Bronchial epithelial cell (primary cell): ENCODE results near the gene CIROP. TPM values are rescaled to one million over a fixed set of nuclear protein-coding genes. Genes with fewer than 3 reads are reported as not detected.
A peak's percentile ranks its signal among the peaks of the same experiment; 100 is the strongest.

ENCODE experiments used
- DNase-seq: peaks from one replicate; pipeline ENCODE4 v3.0.0-alpha.2; 2010; ENCODE audit warnings: low read depth
- FAIRE-seq: peaks from 2 replicates; lab custom pipeline; 2011; peaks lifted over from hg19 to GRCh38; lab: Jason Lieb, UNC
- H3K27me3 ChIP-seq: 2 replicates; pipeline ENCODE4 v1.5.1; 2011; ENCODE audit warnings: low read length; ENCODE audit not compliant: control insufficient read depth, insufficient read depth
- H3K36me3 ChIP-seq: 2 replicates; pipeline ENCODE4 v1.5.1; 2011; ENCODE audit warnings: low read length; ENCODE audit not compliant: control insufficient read depth, insufficient read depth
- H3K4me3 ChIP-seq: 2 replicates; pipeline ENCODE4 v1.5.1; 2011; ENCODE audit warnings: mild to moderate bottlenecking, low read depth, low read length, control low read depth
- CTCF ChIP-seq: IDR thresholded peaks from 2 replicates; pipeline ENCODE4 v1.5.1; 2011; ENCODE audit warnings: mild to moderate bottlenecking, moderate library complexity, low read length, control low read depth, inconsistent platforms; ENCODE audit not compliant: insufficient read depth, severe bottlenecking
- total RNA-seq: library from RNA; depleted of rRNA; stranded (reverse); fragments of >200 nt; gene quantifications from 2 replicates; pipeline ENCODE4 v1.2.1, GENCODE V29; 2014

Gene CIROP
- total RNA-seq, 1 donor from 2014 or later: not detected

GRCh38 chr14:23080474-23080873 lies 24.3 kb downstream of the CIROP start:
- FAIRE-seq (no peak), DNase-seq (no peak)
- Histone ChIP-seq H3K4me3 (no peak overlapping the region), H3K27me3 (no peaks in the 10 kb centered on the region), H3K36me3 (peaks cover 12% of the 10 kb centered on the region)
- TF ChIP-seq CTCF: no peak

- no peak for DNase-seq
- FAIRE-seq: no peak
- H3K27me3 ChIP-seq: no peaks in the 10 kb centered on the region
- TF ChIP-seq CTCF: no peak
- no peak overlapping the region for H3K4me3 ChIP-seq
- H3K36me3 ChIP-seq: peaks cover 13% of the 10 kb centered on the region
These were observed 25.1 kb downstream of the CIROP start for GRCh38 chr14:23079716-23080115.

DNA sequence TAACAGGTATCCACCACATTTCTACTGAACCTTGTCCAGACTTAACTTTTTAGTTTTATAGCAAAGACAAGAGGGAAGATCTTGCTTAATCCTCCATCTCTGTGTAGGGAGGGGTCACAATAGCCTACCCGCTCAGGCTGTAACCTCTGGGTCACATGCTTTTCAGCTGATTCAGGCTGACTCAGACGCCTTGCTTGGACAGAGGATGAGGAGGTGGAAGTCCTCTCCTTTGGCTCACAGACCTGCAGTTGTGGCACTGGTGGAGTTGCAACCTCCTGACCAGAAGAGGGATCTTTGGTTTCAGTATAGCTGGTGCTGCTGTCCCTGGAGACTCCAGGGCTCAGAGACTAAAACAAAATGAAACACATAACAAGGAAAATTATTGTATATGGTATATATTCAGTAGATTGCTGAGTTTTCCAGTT lies 26.1 kb downstream of the CIROP start:
- no peak overlapping the region for H3K4me3 ChIP-seq
- peaks cover 13% of the 10 kb centered on the region for H3K36me3 ChIP-seq
- no peak for TF ChIP-seq CTCF
- H3K27me3 ChIP-seq: no peaks in the 10 kb centered on the region
- peak; percentile 94 for DNase-seq
- no peak for FAIRE-seq

GRCh38 chr14:23077962-23078361 lies 26.8 kb downstream of the CIROP start:
- H3K4me3 ChIP-seq: no peak overlapping the region
- DNase-seq: no peak
- no peak for TF ChIP-seq CTCF
- no peak for FAIRE-seq
- peaks cover 13% of the 10 kb centered on the region for H3K36me3 ChIP-seq
- no peaks in the 10 kb centered on the region for H3K27me3 ChIP-seq

- TF ChIP-seq CTCF: peak; percentile 56
- no peak for DNase-seq
- Histone ChIP-seq H3K27me3 (no peaks in the 10 kb centered on the region), H3K36me3 (peaks cover 16% of the 10 kb centered on the region), H3K4me3 (no peak overlapping the region)
- FAIRE-seq: no peak
These were observed 27.9 kb downstream of the CIROP start for GRCh38 chr14:23076785-23077408.

DNA sequence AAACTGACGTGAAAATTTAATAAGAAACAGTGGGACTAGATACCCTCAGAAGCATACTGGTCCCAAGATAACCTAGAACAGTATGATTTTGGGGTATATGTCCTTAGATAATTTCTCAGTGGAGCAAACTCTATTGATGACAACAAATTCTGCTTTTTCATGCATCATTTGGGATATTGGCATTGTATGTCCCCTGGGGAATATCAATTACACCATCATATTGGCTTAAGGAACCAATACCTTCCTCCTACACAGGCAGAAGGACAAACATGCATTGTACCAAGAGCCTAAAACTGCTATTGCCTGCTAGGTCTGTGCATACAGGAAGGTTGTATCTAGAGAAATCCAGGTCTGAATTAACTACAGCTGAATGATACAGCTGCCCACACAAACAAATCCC lies 29.9 kb downstream of the CIROP start:
- Histone ChIP-seq H3K27me3 (no peaks in the 10 kb centered on the region), H3K4me3 (no peak overlapping the region), H3K36me3 (peaks cover 16% of the 10 kb centered on the region)
- FAIRE-seq (no peak), DNase-seq (no peak)
- TF ChIP-seq CTCF: no peak
